Vagina (tissue), 2 donors: ENCODE results near the gene TUBGCP2. TPM values are rescaled to one million over a fixed set of nuclear protein-coding genes. Genes with fewer than 3 reads are reported as not detected.

Experiments
- DNase-seq, 2 donors: peaks; one replicate each; pipeline ENCODE4 v3.0.0-alpha.2; 2017; ENCODE audit errors: extremely low spot score in 2 of 2
- H3K27ac ChIP-seq: fragments of 200-600 bp; sonication (generic); one replicate; pipeline ENCODE4 v1.5.1; 2019
- H3K27me3 ChIP-seq: fragments of 200-600 bp; sonication (generic); one replicate; pipeline ENCODE4 v1.5.1; 2019
- H3K36me3 ChIP-seq, 2 donors: fragments of 200-600 bp; sonication (generic); one replicate each; pipeline ENCODE4 v1.5.1; 2017 to 2019
- H3K4me1 ChIP-seq: fragments of 200-600 bp; sonication (generic); one replicate; pipeline ENCODE4 v1.5.1; 2019
- H3K4me3 ChIP-seq, 2 donors: fragments of 200-600 bp; sonication (generic); 1 replicate in 1 of 2; 2 replicates in 1 of 2; pipeline ENCODE4 v1.5.1; 2016 to 2019
- H3K9me3 ChIP-seq: fragments of 200-600 bp; sonication (generic); one replicate; pipeline ENCODE4 v1.5.1; 2019
- POLR2A ChIP-seq, 2 donors: fragments of 450-650 bp; IDR thresholded peaks; one replicate each; pipeline ENCODE4 v1.6.1; 2017; ENCODE audit warnings: antibody characterized with exemption in 2 of 2, mild to moderate bottlenecking in 2 of 2, moderate library complexity in 2 of 2
- POLR2AphosphoS5 ChIP-seq, 2 donors: sonication (generic); formaldehyde crosslinking; IDR thresholded peaks; one replicate each; pipeline ENCODE4 v1.9.0; 2017; ENCODE audit warnings: antibody characterized with exemption in 2 of 2, mild to moderate bottlenecking in 2 of 2, low read depth in 1 of 2; ENCODE audit not compliant: insufficient read depth in 1 of 2
- intact Hi-C: fragments of 100-400 bp; cut with DNase I; formaldehyde crosslinking; loops from one replicate; pipeline ENCODE4 v1.15.1; 2023
- total RNA-seq: library from RNA; depleted of rRNA; stranded (reverse); fragments of >200 nt; gene quantifications from one replicate; pipeline ENCODE4 v1.2.3, GENCODE V29; 2016
- TF ChIP-seq, protein P1 (sequence below), 3 experiments: fragments of 450-650 bp in 2 of 3; fragments of 200-600 bp in 1 of 3; sonication (generic) in 1 of 3; IDR thresholded peaks; one replicate each; pipeline ENCODE4 v1.5.1; 2017 to 2019; ENCODE audit warnings: antibody characterized with exemption in 3 of 3, mild to moderate bottlenecking in 2 of 3, moderate library complexity in 2 of 3

TUBGCP2 gene
- total RNA-seq, 1 donor from 2014 or later: 41.7 TPM

DNA sequence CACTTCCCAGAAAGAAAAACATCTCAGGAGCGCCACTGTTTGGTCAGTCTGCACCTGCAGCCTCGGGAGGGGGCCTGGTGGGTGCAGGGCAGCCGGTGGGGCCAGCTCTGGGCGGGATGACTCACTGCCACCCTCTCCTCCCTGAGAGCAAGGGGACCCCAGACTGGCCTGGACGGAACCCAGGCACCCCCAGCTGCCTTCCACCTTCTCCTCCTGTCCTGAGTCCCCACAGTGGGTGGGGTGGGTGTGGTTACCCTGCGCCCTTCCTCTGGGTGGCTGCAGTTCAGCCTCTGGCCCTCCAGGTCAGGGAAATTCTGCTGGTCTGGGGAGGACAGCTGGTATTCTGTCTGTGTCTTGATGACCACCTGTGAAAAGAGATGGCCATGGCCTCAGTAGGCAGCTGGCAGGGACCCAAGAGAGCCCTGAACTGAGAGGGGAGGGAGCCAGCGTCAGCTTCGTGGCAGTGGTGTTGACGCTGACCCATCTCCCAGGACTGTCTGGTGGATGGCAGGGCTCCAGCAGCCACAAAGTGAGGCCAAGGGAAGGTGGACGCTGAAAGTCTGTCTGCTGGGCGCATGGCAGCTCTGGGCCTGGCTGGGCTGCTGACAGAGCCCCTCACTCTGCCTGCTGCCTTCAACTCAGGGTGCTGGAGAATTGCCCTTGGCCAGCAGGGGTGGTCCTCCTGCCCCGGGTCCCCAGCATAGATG lies 19.1 kb upstream of the TUBGCP2 start:
- no peaks in the 10 kb centered on the region for H3K9me3 ChIP-seq
- intact Hi-C loops: no loop called here

DNA sequence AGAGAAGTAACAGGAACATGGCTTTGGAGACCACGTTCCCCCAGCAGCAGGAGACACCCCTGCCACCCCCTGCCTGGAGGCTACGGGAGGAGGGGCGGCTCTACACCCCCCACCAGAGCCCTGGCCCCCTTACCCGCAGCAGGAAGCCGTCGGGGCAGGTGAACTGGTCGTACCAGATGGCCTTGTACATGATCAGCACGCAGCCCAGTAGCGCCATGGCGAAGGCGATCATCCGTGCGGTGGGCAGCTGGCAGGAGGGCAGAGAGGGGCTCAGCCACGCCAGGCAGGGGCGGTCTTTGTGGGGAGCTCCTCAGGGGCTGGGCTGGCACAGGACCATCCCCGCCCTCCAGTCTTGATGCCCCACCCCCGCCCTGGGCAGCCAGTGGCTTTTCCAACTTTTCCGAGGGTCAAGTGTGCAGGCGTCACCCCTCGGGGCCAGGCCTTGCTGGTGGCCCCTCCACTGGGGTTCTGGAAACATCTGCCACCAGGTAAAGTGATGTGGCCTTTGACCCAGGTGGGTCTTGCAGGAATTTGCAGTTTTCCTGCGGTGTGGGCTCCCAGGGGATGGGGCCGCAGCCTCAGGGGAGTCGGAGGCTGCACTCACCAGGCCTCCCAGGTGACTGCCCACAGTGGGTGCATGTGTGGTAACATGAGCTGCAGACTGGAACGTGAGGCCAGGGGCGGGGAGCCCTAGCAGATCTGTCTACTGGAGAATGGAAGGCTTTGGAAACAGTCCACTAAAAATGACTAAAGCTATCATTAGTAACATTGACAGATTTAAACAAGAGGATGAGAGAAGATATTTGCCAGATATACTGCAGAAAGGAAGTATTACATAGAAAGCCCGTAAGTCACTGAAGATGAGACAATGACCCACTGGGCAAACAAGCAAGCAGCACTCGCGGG lies 18.3 kb upstream of the TUBGCP2 start:
- intact Hi-C loops: no loop called here
- Histone ChIP-seq H3K9me3 (no peaks in the 10 kb centered on the region), H3K36me3 (no peaks in the 10 kb centered on the region), H3K27ac (no peak overlapping the region), H3K27me3 (peaks cover 25% of the 10 kb centered on the region), H3K4me1 (peaks cover 25% of the 10 kb centered on the region), H3K4me3 (no peak overlapping the region)
- TF ChIP-seq POLR2A (IDR thresholded peaks at IDR 0.05) (no peak), POLR2AphosphoS5 (IDR thresholded peaks at IDR 0.05; ENCODE audit: insufficient read depth in 1 of 2, low read depth in 1 of 2) (no peak)
- TF ChIP-seq, protein P1, sequence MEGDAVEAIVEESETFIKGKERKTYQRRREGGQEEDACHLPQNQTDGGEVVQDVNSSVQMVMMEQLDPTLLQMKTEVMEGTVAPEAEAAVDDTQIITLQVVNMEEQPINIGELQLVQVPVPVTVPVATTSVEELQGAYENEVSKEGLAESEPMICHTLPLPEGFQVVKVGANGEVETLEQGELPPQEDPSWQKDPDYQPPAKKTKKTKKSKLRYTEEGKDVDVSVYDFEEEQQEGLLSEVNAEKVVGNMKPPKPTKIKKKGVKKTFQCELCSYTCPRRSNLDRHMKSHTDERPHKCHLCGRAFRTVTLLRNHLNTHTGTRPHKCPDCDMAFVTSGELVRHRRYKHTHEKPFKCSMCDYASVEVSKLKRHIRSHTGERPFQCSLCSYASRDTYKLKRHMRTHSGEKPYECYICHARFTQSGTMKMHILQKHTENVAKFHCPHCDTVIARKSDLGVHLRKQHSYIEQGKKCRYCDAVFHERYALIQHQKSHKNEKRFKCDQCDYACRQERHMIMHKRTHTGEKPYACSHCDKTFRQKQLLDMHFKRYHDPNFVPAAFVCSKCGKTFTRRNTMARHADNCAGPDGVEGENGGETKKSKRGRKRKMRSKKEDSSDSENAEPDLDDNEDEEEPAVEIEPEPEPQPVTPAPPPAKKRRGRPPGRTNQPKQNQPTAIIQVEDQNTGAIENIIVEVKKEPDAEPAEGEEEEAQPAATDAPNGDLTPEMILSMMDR (IDR thresholded peaks at IDR 0.05): no peak
- no peak for DNase-seq

More for the DNA sequence above, 19.1 kb upstream of the TUBGCP2 start:
- H3K27ac ChIP-seq: no peak overlapping the region
- no peak for DNase-seq
- TF ChIP-seq, protein P1 (IDR thresholded peaks at IDR 0.05): no peak
- no peak for TF ChIP-seq POLR2AphosphoS5 (IDR thresholded peaks at IDR 0.05; ENCODE audit: insufficient read depth in 1 of 2, low read depth in 1 of 2)
- no peak for TF ChIP-seq POLR2A (IDR thresholded peaks at IDR 0.05)
- peaks cover 25% of the 10 kb centered on the region for H3K4me1 ChIP-seq
- peaks cover 25% of the 10 kb centered on the region for H3K27me3 ChIP-seq
- no peak overlapping the region for H3K4me3 ChIP-seq
- H3K36me3 ChIP-seq: no peaks in the 10 kb centered on the region

DNA sequence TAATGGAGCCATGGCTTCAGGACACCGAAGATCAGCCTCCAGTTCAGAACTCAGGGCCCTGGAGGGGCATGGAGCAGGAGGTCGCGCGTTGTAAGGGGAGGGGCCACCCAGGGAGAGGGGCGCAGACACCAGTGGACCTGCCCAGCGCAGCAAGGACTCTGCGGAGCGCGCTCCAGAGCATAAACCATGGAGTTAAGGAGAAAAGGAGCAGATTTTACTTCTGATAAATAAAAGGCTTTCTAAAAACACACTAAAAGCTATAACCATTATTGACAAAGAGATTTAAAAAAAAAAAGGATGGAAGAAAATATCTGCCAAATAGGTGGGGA lies 17.5 kb upstream of the TUBGCP2 start:
- H3K4me3 ChIP-seq: peak overlapping the region; percentile 21 to 27
- H3K4me1 ChIP-seq: peaks cover 25% of the 10 kb centered on the region
- no peaks in the 10 kb centered on the region for H3K9me3 ChIP-seq
- H3K27ac ChIP-seq: no peak overlapping the region
- no peak for DNase-seq
- no peaks in the 10 kb centered on the region for H3K36me3 ChIP-seq
- H3K27me3 ChIP-seq: peaks cover 25% of the 10 kb centered on the region
- intact Hi-C loops: no loop called here
- TF ChIP-seq POLR2AphosphoS5 (IDR thresholded peaks at IDR 0.05; ENCODE audit: insufficient read depth in 1 of 2, low read depth in 1 of 2): no peak
- TF ChIP-seq, protein P1 (IDR thresholded peaks at IDR 0.05): no peak

DNA sequence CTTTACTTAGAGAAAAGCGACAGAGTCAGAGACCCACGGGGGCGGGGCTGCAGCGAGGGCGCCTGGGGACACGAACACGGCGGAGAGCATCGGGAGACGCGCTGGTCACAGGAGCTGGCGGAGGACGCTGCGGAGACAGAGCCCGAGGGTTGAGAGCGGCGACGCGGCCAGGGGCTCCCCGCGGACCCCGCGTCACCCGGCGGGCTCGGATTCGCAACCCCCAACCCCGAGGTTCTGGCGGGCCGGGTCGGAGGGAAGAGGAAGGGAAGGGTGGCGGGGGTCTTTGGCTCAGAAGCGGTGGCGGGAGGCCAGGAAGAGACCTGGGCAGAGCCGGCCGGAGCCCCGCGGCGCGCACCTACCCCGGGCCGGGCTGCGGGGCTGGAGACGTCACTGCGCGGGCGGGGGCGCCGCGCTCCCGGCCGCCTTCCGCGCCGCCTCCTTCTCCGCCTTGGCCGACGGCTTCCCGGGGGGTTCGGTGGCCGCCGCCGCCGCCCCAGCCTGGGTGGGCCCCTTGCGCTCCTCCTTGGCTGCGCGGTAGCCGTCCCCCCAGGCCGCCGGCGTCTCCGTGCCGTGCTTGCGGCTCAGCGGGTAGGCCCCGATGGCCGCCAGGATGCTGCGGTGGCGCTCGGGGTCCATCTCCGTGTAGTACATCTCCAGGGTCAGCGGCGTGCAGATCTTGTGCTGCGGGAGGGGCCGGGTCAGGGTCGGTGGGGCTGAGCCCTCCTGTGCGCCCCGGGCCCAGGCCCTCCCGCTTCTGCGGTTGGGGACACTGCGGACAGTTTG lies 17.0 kb upstream of the TUBGCP2 start:
- TF ChIP-seq, protein P1 (IDR thresholded peaks at IDR 0.05): no peak
- TF ChIP-seq POLR2AphosphoS5 (IDR thresholded peaks at IDR 0.05; ENCODE audit: insufficient read depth in 1 of 2, low read depth in 1 of 2) (no peak), POLR2A (IDR thresholded peaks at IDR 0.05) (no peak)
- intact Hi-C loops: no loop called here

More for the DNA sequence above, 17.0 kb upstream of the TUBGCP2 start:
- Histone ChIP-seq H3K27me3 (peaks cover 25% of the 10 kb centered on the region), H3K27ac (no peak overlapping the region), H3K4me1 (peaks cover 25% of the 10 kb centered on the region), H3K36me3 (no peaks in the 10 kb centered on the region), H3K9me3 (no peaks in the 10 kb centered on the region), H3K4me3 (peak overlapping the region; percentile 21 to 27)
- DNase-seq: no peak
